Liver (tissue), 3 donors: ENCODE results near the gene C11orf58.

Experiments
- ATF3 ChIP-seq: IDR thresholded peaks from 2 replicates; pipeline ENCODE4 v1.6.1; 2016; ENCODE audit warnings: antibody characterized with exemption
- CTCF ChIP-seq: fragments of 150-350 bp; IDR thresholded peaks from 2 replicates; pipeline ENCODE4 v1.5.1; 2017; ENCODE audit warnings: improper control_type of control experiment, low read depth, low read length; ENCODE audit not compliant: missing input control
- FOXA1 ChIP-seq: IDR thresholded peaks from 2 replicates; pipeline ENCODE4 v1.6.1; 2016; ENCODE audit warnings: antibody characterized with exemption
- GABPA ChIP-seq, 2 donors: IDR thresholded peaks in 1 of 2; conservative IDR thresholded peaks in 1 of 2; 2 replicates each; pipeline ENCODE4 v1.6.1; 2016; ENCODE audit warnings: antibody characterized with exemption in 2 of 2, mild to moderate bottlenecking in 1 of 2, moderate library complexity in 1 of 2
- MAX ChIP-seq: IDR thresholded peaks from 2 replicates; pipeline ENCODE4 v1.6.1; 2016; ENCODE audit warnings: antibody characterized with exemption
- NR2F2 ChIP-seq: IDR thresholded peaks from 2 replicates; pipeline ENCODE4 v1.6.1; 2016; ENCODE audit warnings: antibody characterized with exemption
- RAD21 ChIP-seq, 2 donors: IDR thresholded peaks; 2 replicates each; pipeline ENCODE4 v1.6.1; 2016; ENCODE audit warnings: antibody characterized with exemption in 2 of 2, mild to moderate bottlenecking in 2 of 2
- REST ChIP-seq: IDR thresholded peaks from 2 replicates; pipeline ENCODE4 v1.6.1; 2016; ENCODE audit warnings: antibody characterized with exemption, mild to moderate bottlenecking
- SP1 ChIP-seq: IDR thresholded peaks from 2 replicates; pipeline ENCODE4 v1.6.1; 2018; ENCODE audit warnings: antibody characterized with exemption, mild to moderate bottlenecking
- TAF1 ChIP-seq: conservative IDR thresholded peaks from 2 replicates; pipeline ENCODE4 v1.6.1; 2016; ENCODE audit warnings: antibody characterized with exemption, mild to moderate bottlenecking
- YY1 ChIP-seq: IDR thresholded peaks from 2 replicates; pipeline ENCODE4 v1.6.1; 2016; ENCODE audit warnings: antibody characterized with exemption, mild to moderate bottlenecking
- ZBTB33 ChIP-seq: IDR thresholded peaks from 2 replicates; pipeline ENCODE4 v1.6.1; 2016; ENCODE audit warnings: antibody characterized with exemption
- donor health status: healthy.
- donor health status: healthy.

- TF ChIP-seq REST (no peak), MAX (no peak), RAD21 (IDR thresholded peaks at IDR 0.05) (no peak), NR2F2 (no peak), CTCF (no peak), YY1 (no peak), ZBTB33 (no peak), FOXA1 (no peak), ATF3 (no peak), GABPA (IDR thresholded peaks at IDR 0.05 in 1 of 2, conservative IDR thresholded peaks at IDR 0.05 in 1 of 2) (no peak), SP1 (no peak), TAF1 (no peak)
Observed at GRCh38 chr11:16789560-16790485, 51.4 kb downstream of the C11orf58 start.
